Measurements from ENCODE around the gene TSPAN14. TPM values are rescaled to one million over a fixed set of nuclear protein-coding genes. Genes with fewer than 3 reads are reported as not detected.
"Not testable (repeated sequence)": the region's sequence is repeated elsewhere in the genome, so short reads cannot be mapped to it uniquely, and the experiment has no call there.

TSPAN14 gene
- total RNA-seq, 3 donors from 2014 or later: 75.5 to 96.5 (median 81.0) TPM

DNA sequence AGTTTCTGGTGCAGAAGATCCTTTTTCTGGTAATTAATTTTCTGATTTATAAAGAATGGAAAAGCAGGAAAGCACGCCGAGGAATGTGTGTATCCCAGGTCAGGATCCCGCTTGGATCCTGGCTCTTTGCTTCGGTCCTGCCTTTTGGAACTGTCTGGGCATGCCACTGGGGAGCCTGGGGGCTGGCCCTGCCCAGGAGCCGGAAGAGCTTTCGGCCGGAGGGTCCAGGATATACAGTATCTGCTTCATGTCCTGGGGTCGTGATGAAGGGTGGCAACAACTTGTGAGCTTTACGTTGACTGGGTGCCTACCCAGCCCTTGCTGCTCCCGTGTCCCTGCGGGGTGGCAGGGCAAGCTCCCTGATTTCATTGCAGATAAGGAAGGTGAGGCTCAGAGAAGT lies 86.0 kb downstream of the TSPAN14 start:
- peaks cover 2% of the 10 kb centered on the region for H3K4me1 ChIP-seq (ENCODE audit: low read depth)
- no peak overlapping the region for H3K4me3 ChIP-seq
- H3K9me3 ChIP-seq: no peaks in the 10 kb centered on the region
- intact Hi-C loops (cut with DNase I, micrococcal nuclease): no loop called here
- H3K36me3 ChIP-seq (ENCODE audit: low read depth): no peaks in the 10 kb centered on the region
- TF ChIP-seq, protein P1, sequence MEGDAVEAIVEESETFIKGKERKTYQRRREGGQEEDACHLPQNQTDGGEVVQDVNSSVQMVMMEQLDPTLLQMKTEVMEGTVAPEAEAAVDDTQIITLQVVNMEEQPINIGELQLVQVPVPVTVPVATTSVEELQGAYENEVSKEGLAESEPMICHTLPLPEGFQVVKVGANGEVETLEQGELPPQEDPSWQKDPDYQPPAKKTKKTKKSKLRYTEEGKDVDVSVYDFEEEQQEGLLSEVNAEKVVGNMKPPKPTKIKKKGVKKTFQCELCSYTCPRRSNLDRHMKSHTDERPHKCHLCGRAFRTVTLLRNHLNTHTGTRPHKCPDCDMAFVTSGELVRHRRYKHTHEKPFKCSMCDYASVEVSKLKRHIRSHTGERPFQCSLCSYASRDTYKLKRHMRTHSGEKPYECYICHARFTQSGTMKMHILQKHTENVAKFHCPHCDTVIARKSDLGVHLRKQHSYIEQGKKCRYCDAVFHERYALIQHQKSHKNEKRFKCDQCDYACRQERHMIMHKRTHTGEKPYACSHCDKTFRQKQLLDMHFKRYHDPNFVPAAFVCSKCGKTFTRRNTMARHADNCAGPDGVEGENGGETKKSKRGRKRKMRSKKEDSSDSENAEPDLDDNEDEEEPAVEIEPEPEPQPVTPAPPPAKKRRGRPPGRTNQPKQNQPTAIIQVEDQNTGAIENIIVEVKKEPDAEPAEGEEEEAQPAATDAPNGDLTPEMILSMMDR (IDR thresholded peaks at IDR 0.05): no peak
- ATAC-seq (no peak), DNase-seq (peak in 1 of 3 donors; percentile 1)

DNA sequence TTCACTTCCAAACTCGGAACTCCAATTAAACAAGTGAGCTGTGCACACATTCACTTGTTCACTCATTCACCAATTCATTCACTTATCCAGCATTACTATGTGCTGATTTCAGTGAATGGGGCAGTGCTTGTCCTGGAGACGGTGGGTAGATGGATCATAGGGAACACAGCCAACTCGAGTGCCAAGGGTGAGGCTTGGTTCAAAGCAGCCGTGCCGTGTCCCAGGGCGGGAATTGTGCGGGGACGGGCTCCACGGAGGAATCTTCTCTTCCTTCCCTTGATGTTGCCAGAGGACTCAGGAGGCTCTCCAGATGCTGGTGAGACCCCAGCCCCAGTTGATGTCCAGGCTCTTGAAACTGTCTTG lies 86.5 kb downstream of the TSPAN14 start:
- peaks cover 2% of the 10 kb centered on the region for H3K4me1 ChIP-seq (ENCODE audit: low read depth)
- TF ChIP-seq, protein P1 (IDR thresholded peaks at IDR 0.05): no peak
- ATAC-seq (no peak), DNase-seq (peak in 1 of 3 donors; percentile 15)
- no peaks in the 10 kb centered on the region for H3K9me3 ChIP-seq
- H3K4me3 ChIP-seq: no peak overlapping the region
- no peaks in the 10 kb centered on the region for H3K36me3 ChIP-seq (ENCODE audit: low read depth)
- intact Hi-C loops (cut with DNase I, micrococcal nuclease): no loop called here

DNA sequence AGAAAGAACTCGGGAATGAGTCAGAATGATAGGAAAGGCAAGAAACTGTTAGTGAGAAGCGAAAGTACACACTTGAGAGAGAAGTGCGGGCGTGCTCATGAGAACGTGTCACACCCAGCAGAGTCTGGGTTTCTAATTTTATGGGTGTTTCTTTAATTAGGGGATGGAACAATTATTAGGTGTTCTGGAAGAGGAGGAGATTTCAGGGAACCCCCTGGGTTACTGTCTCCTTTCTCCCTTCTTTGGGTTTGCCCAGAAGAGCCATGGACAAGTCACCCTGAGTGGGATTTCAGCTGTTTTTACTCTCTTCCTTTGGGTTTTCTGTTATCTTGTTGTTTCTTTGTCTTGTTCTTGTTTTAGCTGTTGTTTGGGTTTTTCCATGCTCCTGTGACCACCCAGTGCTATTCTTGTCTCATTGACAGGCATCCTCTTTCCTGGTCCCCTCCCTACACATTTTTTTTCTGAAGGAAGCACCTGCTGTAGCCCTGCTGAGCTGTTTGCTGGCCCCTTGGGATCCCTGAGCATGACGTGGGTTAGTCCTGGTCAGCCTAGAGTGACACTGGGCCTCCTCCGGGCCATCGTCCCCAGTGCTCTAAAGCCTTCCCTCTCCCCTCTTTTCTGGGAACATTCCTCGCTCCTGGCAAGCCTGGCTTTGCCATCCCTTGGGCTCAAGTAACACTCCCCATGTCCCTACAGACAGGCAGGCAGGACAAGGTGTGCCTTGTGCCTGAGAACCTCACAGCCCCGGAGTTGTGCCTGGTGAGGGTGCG lies 87.1 kb downstream of the TSPAN14 start:
- Histone ChIP-seq H3K4me3 (no peak overlapping the region), H3K4me1 (ENCODE audit: low read depth) (peaks cover 2% of the 10 kb centered on the region), H3K9me3 (no peaks in the 10 kb centered on the region), H3K36me3 (ENCODE audit: low read depth) (no peaks in the 10 kb centered on the region)
- TF ChIP-seq, protein P1 (IDR thresholded peaks at IDR 0.05): no peak
- intact Hi-C loops (cut with DNase I, micrococcal nuclease): no loop called here
- DNase-seq: no peak
- peak; percentile 40 for ATAC-seq

DNA sequence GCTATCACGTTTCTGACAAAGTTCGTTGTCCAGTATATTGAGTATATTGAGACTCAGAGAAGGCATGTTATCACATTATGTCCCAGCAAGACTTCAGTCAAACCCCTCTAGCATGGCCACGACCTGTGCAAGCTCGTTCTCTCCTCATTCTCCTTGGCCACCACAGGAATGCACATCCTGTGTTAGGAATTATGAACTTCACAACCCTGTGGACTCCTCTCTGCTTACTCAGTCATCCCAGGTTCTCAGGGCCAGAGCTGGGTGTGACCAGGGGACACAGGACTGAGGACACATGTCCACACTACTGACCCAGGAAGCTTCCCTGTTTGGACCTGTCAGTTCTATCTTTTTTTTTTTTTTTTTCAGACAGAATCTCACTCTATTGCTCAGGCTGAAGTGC lies 87.9 kb downstream of the TSPAN14 start:
- intact Hi-C loops (cut with DNase I, micrococcal nuclease): no loop called here
- H3K9me3 ChIP-seq: no peaks in the 10 kb centered on the region
- no peak overlapping the region for H3K4me3 ChIP-seq
- H3K4me1 ChIP-seq (ENCODE audit: low read depth): no peaks in the 10 kb centered on the region
- no peaks in the 10 kb centered on the region for H3K36me3 ChIP-seq (ENCODE audit: low read depth)
- TF ChIP-seq, protein P1 (IDR thresholded peaks at IDR 0.05): no peak
- no peak for ATAC-seq
- DNase-seq: no peak

DNA sequence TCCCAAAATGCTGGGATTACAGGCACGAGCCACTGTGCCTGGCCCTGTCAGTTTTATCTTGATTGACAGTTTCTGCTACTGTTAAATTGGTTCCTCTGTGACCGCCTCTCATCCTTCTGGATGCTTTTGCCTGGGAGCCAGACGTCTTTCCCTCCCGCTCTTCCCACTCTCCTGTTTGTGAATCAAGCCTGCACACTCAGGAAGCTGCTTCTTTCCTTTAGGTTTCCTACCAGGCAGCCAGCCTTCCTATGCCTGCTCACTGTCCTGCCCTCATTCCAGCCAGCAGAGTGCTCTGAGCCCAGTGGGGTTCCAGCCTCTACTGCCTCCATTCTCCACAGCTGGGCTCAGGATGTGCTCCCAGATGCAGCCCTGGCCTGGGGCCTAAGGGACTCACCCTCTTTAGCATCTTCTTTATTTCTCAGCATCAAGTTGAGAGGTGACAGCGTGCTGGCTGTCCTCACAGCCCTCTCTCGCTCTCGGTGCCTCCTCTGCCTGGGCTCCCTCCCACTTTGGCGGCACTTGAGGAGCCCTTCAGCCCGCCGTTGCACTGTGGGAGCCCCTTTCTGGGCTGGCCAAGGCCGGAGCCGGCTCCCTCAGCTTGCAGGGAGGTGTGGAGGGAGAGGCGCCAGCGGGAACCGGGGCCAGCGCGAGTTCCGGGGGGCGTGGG lies 88.7 kb downstream of the TSPAN14 start:
- intact Hi-C loops (cut with DNase I, micrococcal nuclease): no loop called here
- H3K36me3 ChIP-seq (ENCODE audit: low read depth): no peaks in the 10 kb centered on the region
- TF ChIP-seq, protein P1 (IDR thresholded peaks at IDR 0.05): no peak
- ATAC-seq (no peak), DNase-seq (no peak)
- H3K9me3 ChIP-seq: no peaks in the 10 kb centered on the region
- no peaks in the 10 kb centered on the region for H3K4me1 ChIP-seq (ENCODE audit: low read depth)
- no peak overlapping the region for H3K4me3 ChIP-seq

DNA sequence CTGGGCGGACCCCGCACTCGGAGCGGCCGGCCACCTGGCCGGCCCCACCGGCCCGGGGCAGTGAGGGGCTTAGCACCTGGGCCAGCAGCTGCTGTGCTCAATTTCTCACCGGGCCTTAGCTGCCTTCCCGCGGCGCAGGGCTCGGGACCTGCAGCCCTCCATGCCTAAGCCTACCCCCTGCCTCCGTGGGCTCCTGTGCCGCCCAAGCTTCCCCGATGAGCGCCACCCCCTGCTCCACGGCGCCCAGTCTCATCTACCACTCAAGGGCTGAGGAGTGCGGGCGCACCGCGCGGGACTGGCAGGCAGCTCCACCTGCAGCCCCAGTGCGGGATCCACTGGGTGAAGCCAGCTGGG lies 89.2 kb downstream of the TSPAN14 start:
- DNase-seq; H3K4me3 ChIP-seq; H3K4me1 ChIP-seq (ENCODE audit: low read depth); intact Hi-C loops (cut with DNase I, micrococcal nuclease); H3K36me3 ChIP-seq (ENCODE audit: low read depth); H3K9me3 ChIP-seq; ATAC-seq: not testable (repeated sequence)
